Ovary (tissue), 9 donors: Measurements from ENCODE around the gene NETO1. TPM values are rescaled to one million over a fixed set of nuclear protein-coding genes. Genes with fewer than 3 reads are reported as not detected.

Source experiments
- DNase-seq, 5 donors: peaks; one replicate each; pipeline ENCODE4 v3.0.0-alpha.2; 2019 to 2020
- H3K27ac ChIP-seq, 2 donors: fragments of 200-600 bp; one replicate each; pipeline versions ENCODE4 v1.5.1 to v1.8.0; 2019 to 2022
- H3K27me3 ChIP-seq: fragments of 200-600 bp; one replicate; pipeline ENCODE4 v1.8.0; 2022
- H3K36me3 ChIP-seq: fragments of 200-600 bp; sonication (generic); one replicate; pipeline ENCODE4 v1.5.1; 2019
- H3K4me1 ChIP-seq: one replicate; pipeline ENCODE4 v1.8.1; 2013; ENCODE audit warnings: mild to moderate bottlenecking, moderate library complexity; ENCODE audit not compliant: insufficient read depth
- H3K4me3 ChIP-seq: fragments of 200-600 bp; sonication (generic); one replicate; pipeline ENCODE4 v1.5.1; 2017
- H3K9me3 ChIP-seq, 2 donors: fragments of 200-600 bp in 1 of 2; sonication (generic) in 1 of 2; one replicate each; pipeline versions ENCODE4 v1.5.1 to v1.8.1; 2013 to 2019; ENCODE audit warnings: mild to moderate bottlenecking in 1 of 2, moderate library complexity in 1 of 2
- CTCF ChIP-seq, 3 donors: fragments of 450-650 bp in 2 of 3; fragments of 200-600 bp in 1 of 3; IDR thresholded peaks; one replicate each; pipeline versions ENCODE4 v1.5.1 to v1.8.0; 2016 to 2022; ENCODE audit warnings: antibody characterized with exemption in 3 of 3, mild to moderate bottlenecking in 1 of 3
- EP300 ChIP-seq: sonication (generic); formaldehyde crosslinking; IDR thresholded peaks from one replicate; pipeline ENCODE4 v1.6.1; 2017; ENCODE audit warnings: antibody characterized with exemption
- POLR2A ChIP-seq: fragments of 450-650 bp; IDR thresholded peaks from one replicate; pipeline ENCODE4 v1.6.1; 2017; ENCODE audit warnings: antibody characterized with exemption, mild to moderate bottlenecking, moderate library complexity
- WGBS, 3 donors: extraction: QIAGEN DNeasy Blood & Tissue Kit in 1 of 3; methylation state at CpG; one replicate each; pipeline versions ENCODE4 v1.1.5 to v1.1.7; 2013 to 2017; 5-methylcytosine and 5-hydroxymethylcytosine counted together
- intact Hi-C, 4 donors: fragments of 100-400 bp; cut with DNase I; formaldehyde crosslinking; loops; one replicate each; pipeline versions ENCODE4 v1.11.0 to v1.15.1; 2022 to 2023
- polyA plus RNA-seq, 2 donors: library from polyadenylated mRNA; stranded (reverse); fragments of 200-250 nt in 1 of 2; fragments of 350-450 nt in 1 of 2; fragmentation: Illumina TruSeq in 1 of 2; extraction: RNeasy Lipid Tissue Mini Kit (QIAGEN cat#74804) in 1 of 2; gene quantifications; one replicate each; pipeline ENCODE4 v1.2.3, GENCODE V29; 2013 to 2014
- total RNA-seq, 7 donors: library from RNA; depleted of rRNA in 2 of 7; stranded (reverse); fragments of >200 nt in 2 of 7; fragmentation: NEBNext Ultra II Directional in 3 of 7; extraction: Animal tissue kit (Norgen Biotek cat#: 25700) in 3 of 7; gene quantifications; one replicate each; pipeline versions ENCODE4 v1.1.0 to v1.2.4, GENCODE V29; 2016 to 2023
- donor health status: DM: no; HTN: no; CAD: no; lungs with moderate emphysema.
- donor health status: DM: no; HTN: no; CAD: no.
- donor health status: Bipolar disorder and iron deficiency.
- donor health status: DM: yes; HTN: yes; CAD: no.
- donor health status: DM: no; HTN: no; CAD: no.
- donor health status: DM: yes; HTN: yes; CAD: no.

Gene NETO1
- total and polyA plus RNA-seq, 9 donors = 2.0 TPM; not detected in 8

- no peak for DNase-seq
- no peak overlapping the region for H3K4me3 ChIP-seq
- no peaks in the 10 kb centered on the region for H3K4me1 ChIP-seq
- no peaks in the 10 kb centered on the region for H3K36me3 ChIP-seq
- intact Hi-C loops = no loop called here
- no peak overlapping the region for H3K27ac ChIP-seq
- no peaks in the 10 kb centered on the region for H3K27me3 ChIP-seq
- 52 to 57% (median 54%) methylated on average over 4 of the region's 4 CpGs for WGBS, 3 donors
- H3K9me3 ChIP-seq = no peaks in the 10 kb centered on the region
- no peak for TF ChIP-seq EP300
- TF ChIP-seq POLR2A = no peak
- no peak for TF ChIP-seq CTCF (IDR thresholded peaks at IDR 0.05)
Measured at GRCh38 chr18:72899338-72899737, 31.6 kb upstream of the NETO1 start.

- intact Hi-C loops = no loop called here
- no peaks in the 10 kb centered on the region for H3K36me3 ChIP-seq
- H3K9me3 ChIP-seq = no peaks in the 10 kb centered on the region
- TF ChIP-seq POLR2A (no peak), EP300 (no peak), CTCF (IDR thresholded peaks at IDR 0.05) (no peak)
- no peak for DNase-seq
- H3K4me1 ChIP-seq = no peaks in the 10 kb centered on the region
- H3K27ac ChIP-seq = no peak overlapping the region
- no peaks in the 10 kb centered on the region for H3K27me3 ChIP-seq
- WGBS, 3 donors = 37 to 64% (median 43%) methylated on average over 3 of the region's 3 CpGs
- no peak overlapping the region for H3K4me3 ChIP-seq
Measured at GRCh38 chr18:72898870-72899269, 31.1 kb upstream of the NETO1 start.

DNA sequence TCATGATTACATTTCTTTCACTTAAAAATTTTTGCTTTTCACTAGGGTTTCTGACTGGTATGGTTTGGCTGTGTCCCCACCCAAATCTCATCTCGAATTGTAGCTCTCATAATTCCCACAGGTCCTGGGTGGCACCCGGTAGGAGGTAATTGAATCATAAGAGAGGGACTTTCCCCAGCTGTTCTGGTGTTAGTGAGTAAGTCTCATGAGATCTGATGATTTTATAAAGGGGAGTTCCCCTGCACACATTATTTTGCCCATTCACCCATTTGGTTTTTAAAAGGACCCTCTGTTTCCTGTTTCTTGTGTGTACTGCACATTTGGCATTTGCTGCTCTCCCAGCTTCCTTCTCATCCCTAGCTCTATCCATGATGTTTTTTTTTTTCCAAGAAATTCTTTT is 27.8 kb upstream of the NETO1 start:
- no peaks in the 10 kb centered on the region for H3K4me1 ChIP-seq
- no peak for DNase-seq
- no peaks in the 10 kb centered on the region for H3K27me3 ChIP-seq
- no peaks in the 10 kb centered on the region for H3K36me3 ChIP-seq
- no peaks in the 10 kb centered on the region for H3K9me3 ChIP-seq
- intact Hi-C loops = no loop called here
- TF ChIP-seq POLR2A (no peak), CTCF (IDR thresholded peaks at IDR 0.05) (no peak), EP300 (no peak)
- no peak overlapping the region for H3K27ac ChIP-seq
- no peak overlapping the region for H3K4me3 ChIP-seq
- WGBS, 3 donors = 55 to 68% (median 66%) methylated on average over 2 of the region's 2 CpGs

DNA sequence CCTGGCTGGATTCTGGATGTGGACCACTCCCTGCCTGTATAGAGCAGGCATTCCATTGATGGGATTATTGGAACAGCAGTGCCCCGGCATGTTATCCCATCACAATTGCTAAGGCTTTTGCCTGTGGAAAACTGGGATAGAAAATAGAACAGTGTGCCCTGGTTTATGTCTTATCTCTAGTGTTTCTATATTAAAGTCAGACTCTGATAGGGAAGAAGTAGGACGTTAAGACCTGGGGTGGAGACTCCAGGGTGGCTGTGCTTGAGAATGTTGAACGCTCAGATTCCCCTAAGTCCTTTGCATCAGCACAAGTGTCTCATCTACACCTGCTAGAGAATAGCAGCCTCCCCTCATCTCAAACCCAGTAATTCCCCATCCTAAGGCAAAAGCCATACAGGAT is 10.8 kb upstream of the NETO1 start:
- TF ChIP-seq POLR2A = no peak
- no peak for TF ChIP-seq CTCF (IDR thresholded peaks at IDR 0.05)
- TF ChIP-seq EP300 = no peak
- no peaks in the 10 kb centered on the region for H3K9me3 ChIP-seq
- intact Hi-C loops = no loop called here
- no peak for DNase-seq
- H3K36me3 ChIP-seq = no peaks in the 10 kb centered on the region
- no peaks in the 10 kb centered on the region for H3K4me1 ChIP-seq
- no peak overlapping the region for H3K27ac ChIP-seq
- no peaks in the 10 kb centered on the region for H3K27me3 ChIP-seq
- no peak overlapping the region for H3K4me3 ChIP-seq
- WGBS, 3 donors = 63 to 72% (median 70%) methylated on average over 3 of the region's 3 CpGs

DNA sequence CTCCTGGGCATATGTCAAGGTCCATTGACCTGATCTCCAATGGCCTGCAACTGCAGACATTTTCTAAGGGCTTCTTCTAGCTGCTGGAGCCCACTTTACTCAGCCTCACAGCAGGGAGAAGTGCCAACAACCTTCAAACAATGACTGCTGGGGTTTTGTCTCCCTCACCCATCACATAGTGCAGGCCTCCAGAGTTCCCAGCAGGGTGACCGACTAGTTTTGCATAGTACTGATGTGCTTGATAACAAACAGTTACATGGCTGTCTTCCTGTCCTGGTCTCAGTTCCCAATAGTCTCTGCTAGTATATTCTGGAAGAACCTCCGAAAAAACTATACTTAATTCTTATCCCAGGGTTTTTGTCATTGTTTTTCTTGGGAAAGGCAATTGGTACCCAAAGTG is 10.4 kb upstream of the NETO1 start:
- no peaks in the 10 kb centered on the region for H3K4me1 ChIP-seq
- no peaks in the 10 kb centered on the region for H3K27me3 ChIP-seq
- DNase-seq = no peak
- intact Hi-C loops = no loop called here
- no peaks in the 10 kb centered on the region for H3K36me3 ChIP-seq
- no peak for TF ChIP-seq CTCF (IDR thresholded peaks at IDR 0.05)
- no peak for TF ChIP-seq POLR2A
- TF ChIP-seq EP300 = no peak
- no peaks in the 10 kb centered on the region for H3K9me3 ChIP-seq
- 67 to 82% (median 70%) methylated on average over 2 of the region's 2 CpGs for WGBS, 3 donors
- no peak overlapping the region for H3K27ac ChIP-seq
- H3K4me3 ChIP-seq = no peak overlapping the region
